GM15510 (cell line): ENCODE data around the gene YTHDF1.

Experiments
- POLR2A ChIP-seq: IDR thresholded peaks from 3 replicates; pipeline ENCODE4 v1.6.1; 2011; ENCODE audit warnings: borderline replicate concordance; ENCODE audit not compliant: insufficient read length; ENCODE audit errors: extremely low read depth

YTHDF1 gene

GRCh38 chr20:63254232-63254605 is 38.3 kb upstream of the YTHDF1 start, which contains the start of gene NKAIN4:
TSS of gene NKAIN4 (minus strand) at chr20:63254463. CDS start at chr20:63254450, 13 bp downstream.
- TF ChIP-seq POLR2A, result no peak

DNA sequence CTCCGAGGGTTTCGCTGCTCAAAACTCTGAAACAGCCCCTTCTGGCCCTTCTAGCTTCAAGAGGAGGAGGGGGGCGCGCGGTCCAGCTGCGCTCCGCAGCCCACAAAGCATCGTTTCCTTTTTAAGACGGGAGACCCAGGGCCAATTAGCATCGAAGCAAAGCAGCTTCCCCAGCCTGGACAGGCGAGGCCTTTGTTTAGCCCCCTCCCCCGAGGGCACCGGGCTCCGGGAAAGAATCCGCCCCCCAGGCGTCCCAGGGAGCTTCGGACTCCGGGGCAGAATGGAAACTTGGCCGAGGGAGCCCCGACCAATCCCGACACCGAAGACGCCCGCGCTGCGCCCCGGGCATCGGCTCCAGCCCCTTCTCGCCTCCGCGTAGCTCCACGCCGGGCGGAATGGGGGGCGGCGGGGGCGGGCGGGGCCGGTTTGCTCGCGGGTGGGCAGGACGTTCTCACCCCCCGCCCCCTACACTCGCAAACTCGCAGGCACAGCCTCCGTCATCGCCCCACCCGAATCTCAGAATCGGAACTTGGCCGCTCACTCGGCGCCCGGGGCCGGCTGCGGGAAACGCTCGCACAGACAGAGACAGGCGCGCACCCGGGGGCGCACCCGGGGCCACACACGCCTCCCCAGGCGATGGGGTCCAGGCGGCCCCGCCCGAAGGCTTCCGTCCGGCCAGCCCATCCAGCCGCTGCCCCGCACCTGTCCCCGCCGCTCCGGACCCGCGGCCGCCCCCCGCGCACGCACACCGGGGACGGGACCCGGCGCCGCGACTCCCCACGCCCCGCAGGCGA is 37.7 kb upstream of the YTHDF1 start:
- no peak for TF ChIP-seq POLR2A

- no peak for TF ChIP-seq POLR2A
These were observed 37.1 kb upstream of the YTHDF1 start for GRCh38 chr20:63253065-63253437.

- TF ChIP-seq POLR2A, result no peak
These were observed 36.4 kb upstream of the YTHDF1 start for GRCh38 chr20:63252284-63252711.

GRCh38 chr20:63249891-63250290 is 34.0 kb upstream of the YTHDF1 start:
- no peak for TF ChIP-seq POLR2A

GRCh38 chr20:63248835-63249591 is 33.1 kb upstream of the YTHDF1 start:
- TF ChIP-seq POLR2A, result no peak

DNA sequence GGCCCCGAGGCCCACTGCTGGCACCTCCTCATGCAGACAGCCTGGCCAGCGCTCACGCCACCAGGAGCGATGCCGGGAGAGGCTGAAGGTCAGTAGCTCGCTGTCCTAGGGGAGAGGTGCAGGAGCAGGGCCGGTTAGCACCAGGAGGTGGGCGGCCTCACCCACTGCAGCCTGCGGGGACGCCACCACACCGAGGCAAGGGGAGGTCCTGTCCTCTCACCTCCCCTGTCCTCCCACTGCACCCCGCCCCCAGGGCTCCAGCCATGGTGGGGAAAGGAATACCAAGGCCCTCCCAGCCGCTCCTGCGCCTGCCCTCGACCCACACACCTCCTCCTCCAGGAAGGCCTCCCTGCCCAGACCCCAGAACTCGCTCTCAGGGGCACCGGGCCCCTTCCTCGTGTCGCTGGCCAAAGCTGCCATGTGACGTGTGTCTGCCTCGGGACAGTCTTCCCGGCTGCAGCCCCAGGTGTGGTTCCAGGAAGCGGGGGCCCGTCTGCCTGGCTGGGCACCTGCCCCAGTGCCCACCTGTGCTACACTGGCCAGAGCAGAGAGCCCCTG is 31.8 kb upstream of the YTHDF1 start:
- no peak for TF ChIP-seq POLR2A

- TF ChIP-seq POLR2A, result no peak
These were observed 30.8 kb upstream of the YTHDF1 start for GRCh38 chr20:63246490-63247288.

DNA sequence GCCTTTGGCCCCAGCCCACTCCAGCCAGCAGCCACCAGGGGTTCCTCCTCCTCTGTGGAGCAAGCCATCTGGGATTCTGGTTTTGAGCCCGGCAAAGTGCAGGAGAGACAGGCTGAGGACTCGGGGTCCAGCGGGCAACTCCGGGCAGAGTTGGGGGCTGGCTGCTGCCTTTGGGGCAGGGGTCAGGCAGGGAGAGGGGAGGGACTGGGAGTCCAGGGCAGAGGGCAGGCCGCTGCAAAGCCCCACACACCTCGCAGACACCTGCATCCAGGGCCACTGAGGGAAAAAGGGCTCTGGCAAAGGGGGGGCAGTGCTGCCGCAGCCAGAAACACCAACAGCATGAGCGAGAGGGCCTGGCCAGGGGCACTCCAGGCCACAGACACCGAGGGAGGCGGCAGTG is 28.5 kb upstream of the YTHDF1 start:
- no peak for TF ChIP-seq POLR2A

DNA sequence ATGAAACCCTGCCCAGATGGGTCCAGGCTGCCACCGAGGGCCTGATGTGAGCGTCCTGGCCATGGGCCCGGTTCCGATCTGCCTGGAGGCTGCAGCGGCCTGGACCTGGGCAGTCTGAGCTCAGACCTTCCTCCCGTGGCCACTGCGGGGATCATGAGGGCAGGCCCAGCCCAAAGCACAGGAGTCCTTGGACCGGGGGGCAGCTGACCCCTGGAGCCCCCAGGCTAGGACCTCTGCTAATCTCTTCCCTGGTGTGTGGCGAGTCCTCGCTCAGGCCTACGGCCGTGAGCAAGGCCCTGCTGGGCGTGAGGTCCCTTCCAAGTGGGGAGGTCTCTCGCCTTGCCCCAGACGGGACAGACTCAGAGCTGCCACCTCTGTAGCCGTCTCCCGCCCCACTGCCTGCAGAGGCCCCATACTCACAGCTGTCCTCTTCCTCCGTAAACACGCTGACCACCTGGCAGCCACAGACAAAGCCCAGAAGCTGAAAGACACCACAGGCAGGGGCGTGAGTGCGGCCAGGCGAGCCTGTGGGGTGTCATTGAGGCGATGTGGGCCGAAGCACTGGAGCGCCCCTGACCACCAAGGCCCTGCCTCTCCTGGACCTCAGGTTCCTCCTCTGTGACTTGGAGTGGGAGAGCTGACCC is 27.8 kb upstream of the YTHDF1 start:
- no peak for TF ChIP-seq POLR2A

GRCh38 chr20:63242736-63243135 is 26.8 kb upstream of the YTHDF1 start:
- TF ChIP-seq POLR2A, result no peak

DNA sequence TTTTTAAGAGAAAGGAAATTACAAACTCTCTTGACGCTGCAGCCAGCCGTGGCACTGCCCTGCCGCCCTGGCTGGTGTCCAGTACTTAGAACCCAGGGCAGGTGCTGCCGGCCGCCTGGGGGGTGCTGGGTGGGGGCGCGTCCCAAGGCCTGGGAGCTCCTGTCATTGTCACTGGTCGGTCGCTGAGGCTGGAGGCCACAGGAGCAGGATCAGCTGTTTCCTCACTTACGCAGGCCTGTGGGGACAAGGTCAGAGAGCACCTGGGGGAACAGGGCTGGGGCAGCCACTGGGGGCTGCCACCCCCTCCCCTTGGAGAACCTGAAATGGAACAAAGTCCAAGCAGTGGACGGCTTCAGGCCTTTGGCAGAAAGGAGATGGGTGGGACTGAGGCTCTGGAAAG is 25.3 kb upstream of the YTHDF1 start:
- TF ChIP-seq POLR2A, result no peak

GRCh38 chr20:63240004-63240403 is 24.1 kb upstream of the YTHDF1 start:
- no peak for TF ChIP-seq POLR2A

DNA sequence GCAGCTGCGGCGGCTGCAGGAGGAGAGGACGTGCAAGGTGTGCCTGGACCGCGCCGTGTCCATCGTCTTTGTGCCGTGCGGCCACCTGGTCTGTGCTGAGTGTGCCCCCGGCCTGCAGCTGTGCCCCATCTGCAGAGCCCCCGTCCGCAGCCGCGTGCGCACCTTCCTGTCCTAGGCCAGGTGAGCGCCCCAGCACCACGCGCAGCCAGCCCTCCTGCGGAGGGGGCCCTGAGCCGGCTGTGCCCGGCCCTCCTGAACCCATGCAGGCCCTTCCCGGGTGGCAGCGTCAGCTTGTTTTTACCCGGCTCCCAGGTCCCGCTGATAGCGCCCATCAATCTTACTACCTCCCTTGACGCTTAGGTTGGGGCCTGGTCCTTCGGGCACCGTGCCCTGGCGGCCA is 23.5 kb upstream of the YTHDF1 start:
- no peak for TF ChIP-seq POLR2A
